GM18873 (cell line): Measurements from ENCODE around the gene LAIR2.
A peak's percentile ranks its signal among the peaks of the same experiment; 100 is the strongest.
"Not testable (repeated sequence)": the region's sequence is repeated elsewhere in the genome, so short reads cannot be mapped to it uniquely, and the experiment has no call there.

Experiments
- ATAC-seq: cut with Tn5 transposase; IDR thresholded peaks from one replicate; pipeline ENCODE4 v1.9.1; 2021; ENCODE audit warnings: mild to moderate bottlenecking, moderate library complexity, moderate number of reproducible peaks; ENCODE audit not compliant: unreplicated experiment, low FRiP score

The LAIR2 gene

GRCh38 chr19:54464044-54464629, 38.5 kb upstream of the LAIR2 start:
- ATAC-seq, result peak; percentile 45

GRCh38 chr19:54464630-54465425, 37.8 kb upstream of the LAIR2 start:
- ATAC-seq, result peak; percentile 24

GRCh38 chr19:54465426-54466109, 37.1 kb upstream of the LAIR2 start:
- no peak for ATAC-seq

- ATAC-seq, result not testable (repeated sequence)
Measured at GRCh38 chr19:54466110-54466480, 36.5 kb upstream of the LAIR2 start.

GRCh38 chr19:54469496-54469934, 33.1 kb upstream of the LAIR2 start:
- no peak for ATAC-seq

DNA sequence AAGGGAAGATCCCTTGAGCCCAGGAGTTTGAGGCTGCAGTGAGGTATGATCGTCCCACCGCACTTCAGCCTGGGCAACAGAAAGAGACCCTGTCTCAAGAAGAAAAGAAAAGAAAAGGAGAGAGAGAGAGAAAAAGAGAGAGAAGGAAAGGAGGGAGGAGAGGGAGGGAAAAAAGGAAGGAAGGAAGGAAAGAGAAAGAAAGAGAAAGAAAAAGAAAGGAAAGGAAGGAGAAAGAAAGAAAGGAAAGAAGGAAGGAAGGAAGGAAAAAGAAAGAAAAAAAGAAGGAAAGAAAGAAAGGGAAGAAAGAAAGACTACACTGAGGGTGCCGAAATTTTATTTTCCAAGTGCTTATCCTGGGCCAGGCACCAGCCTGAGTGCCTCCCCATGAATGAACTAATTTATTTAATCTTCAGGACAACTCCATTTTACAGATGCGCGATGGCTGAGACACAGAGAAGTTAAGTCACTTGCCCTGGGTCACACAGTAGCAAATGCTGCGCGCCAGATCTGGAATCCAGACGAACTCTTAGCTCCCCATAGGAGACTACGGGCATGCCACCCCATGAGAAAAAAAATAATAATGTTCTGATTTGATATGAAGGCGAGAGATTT, 32.2 kb upstream of the LAIR2 start:
- no peak for ATAC-seq

GRCh38 chr19:54470991-54471782, 31.4 kb upstream of the LAIR2 start:
- ATAC-seq, result no peak

DNA sequence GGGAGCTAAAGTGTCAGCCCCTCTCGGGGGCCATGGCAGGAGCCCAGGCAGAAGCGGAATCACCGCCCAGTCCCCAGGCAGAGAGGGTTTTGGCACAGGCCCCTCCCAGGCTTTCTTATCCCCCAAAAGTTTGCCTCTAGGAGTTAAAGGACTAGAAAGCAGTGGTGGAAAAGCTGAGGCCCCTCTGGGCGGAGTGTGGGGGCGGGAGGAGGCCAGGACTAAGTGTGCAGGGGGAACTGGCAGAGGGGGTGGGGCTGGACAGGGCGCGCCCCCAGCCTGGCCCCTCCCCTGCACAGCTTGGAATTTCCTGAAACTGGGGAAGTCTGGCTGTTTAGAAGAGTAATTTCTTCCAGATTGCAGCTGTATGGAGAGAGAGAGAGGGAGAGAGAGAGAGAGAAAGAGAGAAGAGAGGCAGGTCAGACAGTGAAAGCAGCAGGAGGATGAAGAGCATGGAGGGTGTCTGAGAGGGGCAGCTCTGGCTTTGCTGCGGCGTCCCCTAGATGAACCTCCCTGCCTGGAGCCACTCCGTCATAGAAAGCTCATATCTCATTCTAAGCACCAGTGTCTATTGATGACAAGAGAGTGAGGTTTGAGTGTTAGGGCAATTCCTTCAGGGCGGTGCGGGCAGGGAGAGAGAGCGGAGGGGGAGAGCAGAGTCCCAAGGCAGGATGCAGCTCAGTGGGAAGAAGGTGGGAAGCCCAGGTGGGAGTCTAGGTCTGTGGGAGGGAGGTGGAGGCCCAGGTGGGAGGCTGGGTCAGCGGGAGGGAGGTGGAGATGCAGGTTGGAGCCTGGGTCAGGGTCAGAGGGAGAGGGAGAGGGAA, 29.4 kb upstream of the LAIR2 start, which contains the start of gene CDC42EP5:
TSS of gene CDC42EP5 (minus strand) at position 226 of the 821 bp plus-strand sequence. CDS start 7,749 bp downstream, outside the sequence.
- no peak for ATAC-seq

GRCh38 chr19:54473892-54474372, 28.7 kb upstream of the LAIR2 start:
- no peak for ATAC-seq

- ATAC-seq, result no peak
Measured at GRCh38 chr19:54475706-54476105, 26.9 kb upstream of the LAIR2 start.

- no peak for ATAC-seq
Measured at GRCh38 chr19:54477650-54478049, 25.0 kb upstream of the LAIR2 start.

DNA sequence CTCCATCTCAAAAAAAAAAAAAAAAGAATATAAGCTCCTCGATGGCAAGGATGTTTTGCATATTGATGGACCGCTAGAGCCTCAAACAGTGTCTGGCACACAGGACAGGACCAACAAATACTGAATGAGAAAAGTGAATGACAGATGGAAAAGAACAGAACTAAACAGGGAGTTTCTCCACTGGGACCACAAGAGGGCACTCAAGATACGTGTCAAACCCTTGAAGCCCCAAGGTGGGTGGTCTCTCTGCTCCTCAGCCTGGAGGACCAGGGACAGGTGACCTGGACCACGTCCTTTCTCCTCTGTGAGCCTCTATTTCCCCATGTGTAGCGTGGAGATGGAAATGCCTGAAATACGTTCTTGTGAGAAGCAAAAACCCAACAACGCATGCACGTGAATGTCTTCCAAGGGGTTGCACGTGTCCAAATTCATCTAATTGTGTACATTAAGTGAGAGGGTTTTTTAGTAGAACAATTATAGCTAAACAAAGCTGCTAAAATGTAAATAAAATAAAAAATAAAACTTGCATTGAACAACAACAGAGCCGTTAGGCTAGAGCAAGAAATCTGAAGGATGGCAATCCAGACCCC, 23.9 kb upstream of the LAIR2 start:
- ATAC-seq, result no peak

GRCh38 chr19:54480051-54480450, 22.6 kb upstream of the LAIR2 start:
- no peak for ATAC-seq

DNA sequence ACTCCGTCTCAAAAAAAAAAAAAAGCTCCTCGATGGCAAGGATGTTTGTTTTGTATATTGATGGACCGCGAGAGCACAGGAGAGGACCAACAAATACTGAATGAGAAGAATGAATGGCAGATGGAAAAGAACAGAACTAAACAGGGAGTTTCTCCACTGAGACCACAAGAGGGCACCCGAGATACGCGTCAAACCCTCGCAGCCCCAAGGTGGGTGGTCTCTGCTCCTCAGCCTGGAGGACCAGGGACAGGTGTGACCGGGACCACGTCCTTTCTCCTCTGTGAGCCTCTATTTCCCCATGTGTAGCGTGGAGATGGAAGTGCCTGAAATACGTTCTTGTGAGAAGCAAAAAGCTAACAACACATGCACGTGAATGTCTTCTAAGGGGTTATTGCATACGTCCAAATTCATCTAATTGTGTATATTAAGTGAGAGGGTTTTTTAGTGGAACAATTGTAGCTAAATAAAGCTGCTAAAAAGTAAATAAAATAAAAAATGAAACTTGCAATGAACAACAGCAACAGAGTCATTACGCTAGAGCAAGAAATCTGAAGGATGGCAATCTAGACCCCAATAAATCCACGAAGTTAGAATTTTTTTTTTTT, 21.2 kb upstream of the LAIR2 start:
- no peak for ATAC-seq

DNA sequence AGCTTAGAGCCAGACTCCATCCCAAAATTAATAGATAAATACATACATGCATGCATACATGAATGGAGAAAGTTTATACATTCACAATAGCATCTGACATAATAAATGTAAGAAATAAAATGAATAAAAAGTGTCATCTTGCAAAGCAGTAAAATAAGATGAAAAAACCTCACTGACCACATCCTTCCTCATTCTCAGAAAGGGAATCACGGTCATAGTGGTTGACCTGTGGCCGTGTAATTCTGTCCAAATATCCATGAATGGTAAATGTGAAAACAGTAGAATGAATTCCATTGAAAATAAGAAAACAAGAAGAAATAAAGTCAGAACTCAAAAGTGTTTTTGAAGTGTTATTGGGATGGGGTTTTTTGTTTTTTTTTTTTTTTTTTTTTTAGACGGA, 19.7 kb upstream of the LAIR2 start:
- no peak for ATAC-seq

DNA sequence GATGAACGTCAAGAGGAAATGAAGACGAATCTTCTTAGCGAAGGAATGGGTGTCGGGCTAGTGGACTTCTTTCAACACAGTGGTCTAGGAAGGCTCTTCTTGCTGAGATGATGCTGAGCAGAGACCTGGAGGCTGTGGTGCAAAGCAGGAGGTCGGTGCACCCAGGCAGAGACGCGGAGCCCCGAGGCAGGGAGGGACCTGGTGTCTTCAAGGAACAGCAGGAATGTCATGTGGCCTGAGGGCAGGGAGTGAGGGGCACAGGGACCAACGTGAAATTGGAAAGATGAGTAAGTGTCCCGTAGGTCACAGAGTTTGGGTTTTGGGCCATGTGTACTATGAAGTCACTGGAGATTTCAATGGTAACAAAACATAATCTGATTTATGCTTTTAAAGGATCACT, 18.2 kb upstream of the LAIR2 start:
- ATAC-seq, result no peak

GRCh38 chr19:54485851-54486250, 16.8 kb upstream of the LAIR2 start:
- no peak for ATAC-seq

DNA sequence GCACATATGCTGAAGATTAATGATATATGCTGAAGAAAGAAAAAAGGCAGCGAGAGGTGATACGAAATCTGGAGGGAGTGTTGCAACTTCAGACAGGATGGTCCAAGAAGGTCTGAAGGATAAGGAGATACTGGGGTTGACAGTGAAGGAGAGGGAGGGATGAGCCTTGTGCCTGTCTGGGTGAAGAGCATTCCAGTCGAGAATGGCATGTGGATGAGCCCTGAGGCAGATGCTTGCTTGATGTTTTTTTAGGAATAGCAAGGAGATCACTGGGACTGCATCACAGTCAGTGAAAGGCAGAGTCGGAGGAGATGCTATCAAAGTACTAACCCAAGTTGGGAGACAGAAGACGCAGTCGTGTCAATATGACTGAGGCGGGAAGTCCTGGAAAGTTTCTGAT, 13.3 kb upstream of the LAIR2 start:
- ATAC-seq, result no peak
